ENCODE measurements around the gene ASTN2. TPM values are rescaled to one million over a fixed set of nuclear protein-coding genes. Genes with fewer than 3 reads are reported as not detected.

ASTN2 gene
- total and polyA plus RNA-seq, 9 of the 15 experiments (the other 6 are each of a cell fraction or from before 2014, with no cell fraction given): 0.56 to 3.5 (median 1.9) TPM

GRCh38 chr9:116687074-116687753 is 727.6 kb downstream of the ASTN2 start, which contains the start of gene TRIM32 (continued):
- TF ChIP-seq PBX2 (CRISPR knock-in tag; IDR thresholded peaks at IDR 0.05; ENCODE audit: low read depth): peak; percentile 94
- TF ChIP-seq PBX2 (tag; conservative IDR thresholded peaks at IDR 0.05; ENCODE audit: low read depth): peak; percentile 96
- peak; percentile 88 for TF ChIP-seq ZNF740 (CRISPR knock-in tag; IDR thresholded peaks at IDR 0.05)
- TF ChIP-seq ZNF740 (tag; IDR thresholded peaks at IDR 0.05): peak in 1 of 2 experiments; percentile 83; a peak in 2 of 4 replicates
- peak; percentile 72 for TF ChIP-seq SP2 (IDR thresholded peaks at IDR 0.05; ENCODE audit: extremely low read depth, low read depth, low read length, poor library complexity, severe bottlenecking)
- TF ChIP-seq SUPT5H (IDR thresholded peaks at IDR 0.05): peak; percentile 56
- no peak for TF ChIP-seq IRF2 (CRISPR knock-in tag; IDR thresholded peaks at IDR 0.05)
- peak; percentile 53 for TF ChIP-seq KDM5B (IDR thresholded peaks at IDR 0.05; ENCODE audit: insufficient replicate concordance, low read depth, low read length)
- TF ChIP-seq MEF2A (IDR thresholded peaks at IDR 0.05; ENCODE audit: control insufficient read depth, low read depth, low read length): no peak
- TF ChIP-seq, protein P1, sequence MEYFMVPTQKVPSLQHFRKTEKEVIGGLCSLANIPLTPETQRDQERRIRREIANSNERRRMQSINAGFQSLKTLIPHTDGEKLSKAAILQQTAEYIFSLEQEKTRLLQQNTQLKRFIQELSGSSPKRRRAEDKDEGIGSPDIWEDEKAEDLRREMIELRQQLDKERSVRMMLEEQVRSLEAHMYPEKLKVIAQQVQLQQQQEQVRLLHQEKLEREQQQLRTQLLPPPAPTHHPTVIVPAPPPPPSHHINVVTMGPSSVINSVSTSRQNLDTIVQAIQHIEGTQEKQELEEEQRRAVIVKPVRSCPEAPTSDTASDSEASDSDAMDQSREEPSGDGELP (CRISPR knock-in tag; IDR thresholded peaks at IDR 0.05; ENCODE audit: borderline replicate concordance): peak; percentile 93
- 0 out of 2 replicates have a peak, but pooled peaks have one; percentile 24 for TF ChIP-seq ZSCAN29 (IDR thresholded peaks at IDR 0.05)
- peak; percentile 90 for TF ChIP-seq L3MBTL2 (IDR thresholded peaks at IDR 0.05)
- TF ChIP-seq TBP (optimal IDR thresholded peaks at IDR 0.05; ENCODE audit: low read depth, low read length): peak; percentile 10
- TF ChIP-seq POLR2B (IDR thresholded peaks at IDR 0.05; ENCODE audit: low read depth, partially characterized antibody): peak; percentile 44
- peak; percentile 28 for TF ChIP-seq CCNT2 (IDR thresholded peaks at IDR 0.05; ENCODE audit: borderline replicate concordance, extremely low read depth, insufficient read length, low read depth, low read length)
- TF ChIP-seq PPARD (CRISPR knock-in tag; IDR thresholded peaks at IDR 0.05): no peak
- TF ChIP-seq EP400 (IDR thresholded peaks at IDR 0.05): peak; percentile 29; the same call in 1 of the 2 replicates
- TF ChIP-seq NFATC3 (IDR thresholded peaks at IDR 0.05): no peak
- peak; percentile 82 to 90 for TF ChIP-seq E2F6 (IDR thresholded peaks at IDR 0.05; ENCODE audit: borderline replicate concordance in 1 of 2, extremely low read depth in 1 of 2, insufficient read depth in 1 of 2, insufficient read length in 1 of 2, low read depth in 1 of 2, low read length in 1 of 2, poor library complexity in 1 of 2, severe bottlenecking in 1 of 2)
- TF ChIP-seq, protein P2, sequence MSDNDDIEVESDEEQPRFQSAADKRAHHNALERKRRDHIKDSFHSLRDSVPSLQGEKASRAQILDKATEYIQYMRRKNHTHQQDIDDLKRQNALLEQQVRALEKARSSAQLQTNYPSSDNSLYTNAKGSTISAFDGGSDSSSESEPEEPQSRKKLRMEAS (CRISPR knock-in tag; IDR thresholded peaks at IDR 0.05): peak; percentile 44

Data from K562 (cell line).